Stimulated activated CD8-positive, alpha-beta memory T cell treated with anti-CD3 and anti-CD28 coated beads, Interleukin-4, amount 100 ng/mL, for 1 hour (primary cell): ENCODE results near the gene ADAMTS6.

Experiments used
- DNase-seq, 2 donors: peaks; one replicate each; pipeline ENCODE4 v3.0.0-alpha.2; 2020; ENCODE audit warnings: low read depth in 2 of 2, low spot score in 1 of 2

ADAMTS6 gene

GRCh38 chr5:65475336-65475735 is 6.4 kb downstream of the ADAMTS6 start:
- DNase-seq = no peak

- no peak for DNase-seq
Observed at GRCh38 chr5:65474130-65474711, 7.5 kb downstream of the ADAMTS6 start.

- no peak for DNase-seq
Observed at GRCh38 chr5:65468633-65469032, 13.1 kb downstream of the ADAMTS6 start.

GRCh38 chr5:65462139-65462705 is 19.5 kb downstream of the ADAMTS6 start:
- DNase-seq = no peak

GRCh38 chr5:65461490-65461889 is 20.2 kb downstream of the ADAMTS6 start:
- no peak for DNase-seq

GRCh38 chr5:65459995-65460394 is 21.7 kb downstream of the ADAMTS6 start:
- DNase-seq = no peak

DNA sequence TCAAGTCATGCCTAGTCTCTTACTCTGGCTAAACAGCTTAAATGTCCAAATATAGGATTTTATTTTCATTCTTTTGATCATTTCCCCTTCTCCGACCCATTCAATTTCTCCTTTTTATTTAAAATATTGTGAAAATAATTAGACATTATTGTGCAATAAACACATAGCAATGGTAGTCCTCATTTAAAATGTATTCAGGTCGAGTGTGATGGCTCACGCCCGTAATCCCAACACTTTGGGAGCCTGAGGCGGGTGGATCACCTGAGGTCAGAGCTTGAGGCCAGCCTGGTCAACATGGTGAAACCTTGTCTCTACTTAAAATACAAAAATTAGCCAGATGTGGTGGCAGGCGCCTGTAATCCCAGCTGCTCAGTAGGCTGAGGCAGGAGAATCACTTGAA is 26.7 kb downstream of the ADAMTS6 start:
- no peak for DNase-seq

GRCh38 chr5:65451436-65451835 is 30.3 kb downstream of the ADAMTS6 start:
- no peak for DNase-seq

DNA sequence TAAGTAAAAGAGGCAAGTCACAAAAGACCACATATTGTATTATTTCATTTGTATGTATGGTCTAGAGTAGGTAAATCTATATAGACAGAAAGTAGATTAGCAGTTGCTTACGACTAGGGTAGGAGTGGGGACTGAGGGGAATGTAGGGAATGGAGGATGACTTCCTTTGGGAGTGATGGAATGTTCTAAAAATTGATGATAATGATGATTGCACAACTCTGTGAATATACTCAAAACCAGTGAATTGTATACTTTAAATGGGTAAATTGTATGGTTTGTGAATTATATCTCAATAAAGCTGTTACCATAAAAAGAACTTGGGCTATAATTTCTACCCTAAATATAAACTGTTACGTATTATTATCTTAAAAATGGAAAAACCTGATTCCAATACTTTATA is 35.0 kb downstream of the ADAMTS6 start:
- no peak for DNase-seq

- no peak for DNase-seq
Observed at GRCh38 chr5:65441800-65442199, 39.9 kb downstream of the ADAMTS6 start.

DNA sequence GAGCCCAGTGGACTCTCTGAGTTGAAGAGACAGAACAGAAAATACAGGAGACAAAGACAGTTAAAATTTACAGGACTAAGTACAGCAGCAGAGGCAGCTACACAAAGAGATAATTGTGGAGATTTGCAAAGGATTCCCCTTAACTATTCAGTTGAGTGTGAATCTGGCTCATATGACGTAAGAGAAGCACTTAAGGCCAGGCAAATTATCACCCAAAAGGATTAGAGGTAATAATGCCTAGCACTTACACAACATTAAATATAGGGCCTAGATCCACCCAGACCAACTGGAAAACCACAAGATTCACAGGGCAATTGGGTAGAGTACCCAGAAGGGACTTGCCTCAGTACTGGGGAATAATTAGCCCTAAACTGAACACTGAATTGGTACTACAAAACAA is 41.3 kb downstream of the ADAMTS6 start:
- no peak for DNase-seq

GRCh38 chr5:65434122-65434521 is 47.6 kb downstream of the ADAMTS6 start:
- no peak for DNase-seq

- DNase-seq = no peak
Observed at GRCh38 chr5:65426656-65427055, 55.1 kb downstream of the ADAMTS6 start.

GRCh38 chr5:65423623-65424022 is 58.1 kb downstream of the ADAMTS6 start:
- no peak for DNase-seq

- no peak for DNase-seq
Observed at GRCh38 chr5:65418661-65419060, 63.1 kb downstream of the ADAMTS6 start.

DNA sequence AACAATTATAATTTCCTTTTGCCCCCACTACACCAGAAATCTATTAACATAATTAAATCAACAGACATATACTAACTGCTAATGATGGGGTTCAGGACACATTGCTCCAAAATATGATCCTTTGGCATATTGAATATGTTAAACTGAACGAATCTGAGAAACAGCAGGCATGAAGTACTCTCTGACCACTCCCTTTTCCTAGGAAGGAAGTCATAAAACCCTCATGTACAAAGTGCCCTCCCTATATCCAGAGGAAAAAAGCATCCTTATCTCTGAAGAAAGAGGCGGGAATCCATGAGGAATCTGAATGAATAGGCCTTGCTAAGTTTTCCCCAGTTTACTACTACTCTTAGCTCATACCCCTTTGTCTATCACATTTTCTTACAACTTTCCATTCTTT is 67.9 kb downstream of the ADAMTS6 start:
- DNase-seq = no peak

DNA sequence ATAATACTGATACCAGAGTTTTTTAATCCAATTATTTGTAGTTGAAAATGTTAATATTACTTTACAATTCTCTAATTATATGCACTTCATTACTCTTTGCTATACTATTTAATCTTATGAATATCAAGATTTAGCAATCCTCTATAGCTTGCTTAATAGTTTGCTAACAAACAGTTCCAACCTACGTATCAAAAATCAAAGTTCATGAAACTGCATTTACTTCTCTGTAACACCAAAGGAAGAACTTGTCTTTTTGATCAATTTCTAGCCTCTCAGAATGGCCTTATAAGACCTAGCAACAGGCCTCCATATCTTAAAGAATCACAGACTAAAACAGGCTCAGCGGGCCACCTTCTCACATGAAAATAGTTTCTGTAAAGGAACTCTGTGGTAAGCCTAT is 68.9 kb downstream of the ADAMTS6 start:
- DNase-seq = no peak

GRCh38 chr5:65411356-65411755 is 70.4 kb downstream of the ADAMTS6 start:
- DNase-seq = no peak

GRCh38 chr5:65395526-65396155 is 86.1 kb downstream of the ADAMTS6 start:
- DNase-seq = no peak

DNA sequence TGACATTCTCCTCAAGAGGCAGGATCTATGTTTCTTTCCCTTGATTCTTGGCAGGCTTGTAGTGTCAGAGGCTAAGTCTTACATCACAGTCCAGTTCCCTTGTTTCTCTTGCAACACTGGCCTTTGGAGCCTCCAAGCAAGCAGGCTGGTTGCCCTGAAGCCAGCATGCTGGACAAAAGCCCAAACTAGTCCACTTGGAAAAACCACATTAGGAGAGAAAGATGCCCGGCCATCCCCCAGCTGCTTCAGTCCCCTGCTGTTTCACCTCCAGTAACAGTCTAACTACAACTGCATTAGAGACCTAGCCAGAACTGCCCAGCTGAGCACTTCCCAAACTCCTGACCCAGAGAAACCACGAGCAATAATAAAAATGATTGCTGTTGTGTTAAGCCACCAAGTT is 87.6 kb downstream of the ADAMTS6 start:
- no peak for DNase-seq

- no peak for DNase-seq
Observed at GRCh38 chr5:65391591-65391990, 90.1 kb downstream of the ADAMTS6 start.

DNA sequence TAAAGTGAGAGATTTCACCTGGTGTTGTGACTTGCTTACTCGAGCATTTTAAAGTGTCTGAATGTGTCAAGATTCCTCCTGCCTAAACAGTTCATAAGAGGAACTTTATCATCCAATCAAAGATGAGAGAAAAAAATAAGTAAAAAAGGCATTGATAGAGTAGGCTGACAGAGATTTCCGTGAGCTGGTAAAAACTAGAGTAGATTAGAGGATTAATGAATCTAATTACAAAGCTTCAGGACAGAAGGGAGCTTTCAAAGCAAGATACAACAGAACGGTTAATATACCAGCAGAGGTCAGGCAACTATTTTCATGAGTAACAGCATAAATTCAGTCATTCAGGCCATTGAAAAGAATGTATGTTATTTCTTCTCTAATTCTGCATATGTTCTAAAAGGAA is 91.5 kb downstream of the ADAMTS6 start:
- no peak for DNase-seq

- no peak for DNase-seq
Observed at GRCh38 chr5:65383859-65384258, 97.9 kb downstream of the ADAMTS6 start.
